ENCODE measurements around the gene VIM.

Gene VIM

GRCh38 chr10:17213646-17214349 lies 14.2 kb upstream of the VIM start:
- TF ChIP-seq, protein P1, sequence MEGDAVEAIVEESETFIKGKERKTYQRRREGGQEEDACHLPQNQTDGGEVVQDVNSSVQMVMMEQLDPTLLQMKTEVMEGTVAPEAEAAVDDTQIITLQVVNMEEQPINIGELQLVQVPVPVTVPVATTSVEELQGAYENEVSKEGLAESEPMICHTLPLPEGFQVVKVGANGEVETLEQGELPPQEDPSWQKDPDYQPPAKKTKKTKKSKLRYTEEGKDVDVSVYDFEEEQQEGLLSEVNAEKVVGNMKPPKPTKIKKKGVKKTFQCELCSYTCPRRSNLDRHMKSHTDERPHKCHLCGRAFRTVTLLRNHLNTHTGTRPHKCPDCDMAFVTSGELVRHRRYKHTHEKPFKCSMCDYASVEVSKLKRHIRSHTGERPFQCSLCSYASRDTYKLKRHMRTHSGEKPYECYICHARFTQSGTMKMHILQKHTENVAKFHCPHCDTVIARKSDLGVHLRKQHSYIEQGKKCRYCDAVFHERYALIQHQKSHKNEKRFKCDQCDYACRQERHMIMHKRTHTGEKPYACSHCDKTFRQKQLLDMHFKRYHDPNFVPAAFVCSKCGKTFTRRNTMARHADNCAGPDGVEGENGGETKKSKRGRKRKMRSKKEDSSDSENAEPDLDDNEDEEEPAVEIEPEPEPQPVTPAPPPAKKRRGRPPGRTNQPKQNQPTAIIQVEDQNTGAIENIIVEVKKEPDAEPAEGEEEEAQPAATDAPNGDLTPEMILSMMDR (conservative IDR thresholded peaks at IDR 0.05; ENCODE audit: low read depth): no peak
- ChIA-PET POLR2A (ENCODE audit: low non-redundant PET) (no interaction called here), CTCF (interaction anchor here (0.6 to 1.2 kb wide), 3 partner anchors 17 to 1975 kb away, joined by 3 to 5 read pairs (median 3); no protein-coding TSS in a partner anchor)
- H3K27ac ChIP-seq: no peak overlapping the region
- no peak for DNase-seq (ENCODE audit: low spot score)

GRCh38 chr10:17214526-17214925 lies 13.5 kb upstream of the VIM start:
- CTCF ChIA-PET: no interaction called here
- H3K27ac ChIP-seq: no peak overlapping the region
- no peak for DNase-seq (ENCODE audit: low spot score)
- TF ChIP-seq, protein P1 (conservative IDR thresholded peaks at IDR 0.05; ENCODE audit: low read depth): no peak
- POLR2A ChIA-PET (ENCODE audit: low non-redundant PET): no interaction called here

DNA sequence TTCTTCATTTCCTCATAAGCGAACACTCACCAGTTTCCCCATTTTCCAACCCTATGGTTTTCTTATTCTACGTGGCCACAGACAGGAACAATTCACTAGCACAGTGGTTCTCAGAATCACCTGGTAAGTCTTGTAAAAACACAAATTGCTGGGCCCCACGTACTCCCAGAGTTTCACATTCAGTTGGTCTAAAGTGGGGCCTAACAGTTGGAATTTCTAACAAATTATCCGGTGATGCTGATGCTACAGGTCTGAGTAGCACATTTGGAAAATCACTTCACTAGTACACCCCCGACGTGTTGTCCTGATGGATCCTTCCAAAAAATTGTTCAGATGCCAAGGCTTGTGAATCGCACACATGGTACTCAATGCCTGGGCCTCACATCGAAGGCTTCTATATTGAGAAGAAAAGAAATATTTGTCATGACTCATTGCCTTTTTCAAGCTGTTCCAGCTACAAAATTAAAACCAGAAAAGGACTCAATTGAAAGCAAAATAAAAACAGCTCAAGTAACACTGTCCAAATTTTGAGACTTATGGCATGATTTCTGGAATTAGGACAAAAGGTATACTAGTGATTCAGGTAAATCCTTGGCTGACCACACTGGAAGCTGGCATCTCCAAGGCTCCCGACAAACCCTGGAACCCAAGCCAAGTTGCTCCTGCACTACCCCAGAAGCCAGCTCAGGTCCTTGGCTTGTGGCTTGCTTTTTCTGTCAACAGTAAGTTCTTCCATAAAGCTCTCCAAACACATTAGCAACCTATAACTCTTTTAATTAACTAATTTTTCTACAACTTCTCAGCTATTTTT lies 12.9 kb upstream of the VIM start:
- ChIA-PET POLR2A (ENCODE audit: low non-redundant PET) (no interaction called here), CTCF (interaction anchor here (0.6 kb wide), 1 partner anchor 14 kb away, joined by 3 read pairs; no protein-coding TSS in a partner anchor)
- peak overlapping the region; percentile 93 for H3K27ac ChIP-seq
- TF ChIP-seq, protein P1 (conservative IDR thresholded peaks at IDR 0.05; ENCODE audit: low read depth): no peak
- DNase-seq (ENCODE audit: low spot score): peak; percentile 60

- POLR2A ChIA-PET (ENCODE audit: low non-redundant PET): no interaction called here
- no peak for DNase-seq (ENCODE audit: low spot score)
- TF ChIP-seq, protein P1 (conservative IDR thresholded peaks at IDR 0.05; ENCODE audit: low read depth): no peak
- H3K27ac ChIP-seq: peak overlapping the region; percentile 93
- CTCF ChIA-PET: no interaction called here
Observed at GRCh38 chr10:17215782-17216122, 12.3 kb upstream of the VIM start.

DNA sequence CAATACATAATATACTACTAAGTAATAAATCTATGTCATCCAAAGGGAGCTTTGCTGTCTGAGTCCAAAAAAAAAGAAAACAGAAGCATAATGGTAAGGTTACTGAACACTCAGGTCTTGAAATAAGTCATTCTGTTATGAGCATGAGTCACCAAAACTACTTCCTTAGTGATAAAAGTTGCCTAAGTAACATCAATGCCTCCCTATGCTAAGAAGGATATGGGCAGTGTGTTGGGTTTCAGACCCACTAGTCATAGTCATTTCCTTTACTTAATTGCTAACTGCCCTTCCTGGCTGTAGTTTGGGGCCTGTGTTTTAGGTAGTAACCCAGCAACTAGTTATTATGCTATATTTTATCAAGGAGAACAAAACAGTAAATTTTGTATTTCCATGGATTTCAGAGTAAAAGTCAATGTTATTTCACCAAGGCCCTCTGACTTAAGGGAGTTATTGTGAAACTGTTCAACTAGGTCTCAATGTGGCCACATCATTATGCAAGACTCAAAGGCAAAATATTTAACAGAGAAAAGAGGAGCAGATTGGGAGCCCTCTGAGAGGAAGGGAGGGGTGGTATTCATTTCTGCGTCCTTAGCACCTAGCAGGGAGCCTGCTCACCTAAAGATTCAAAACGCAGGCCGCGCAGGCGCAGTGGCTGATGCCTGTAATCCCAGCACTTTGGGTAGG lies 11.7 kb upstream of the VIM start:
- peak overlapping the region; percentile 98 for H3K27ac ChIP-seq
- DNase-seq (ENCODE audit: low spot score): peak; percentile 88
- TF ChIP-seq, protein P1 (conservative IDR thresholded peaks at IDR 0.05; ENCODE audit: low read depth): no peak
- ChIA-PET CTCF (no interaction called here), POLR2A (ENCODE audit: low non-redundant PET) (no interaction called here)

- no peak for DNase-seq (ENCODE audit: low spot score)
- TF ChIP-seq, protein P1 (conservative IDR thresholded peaks at IDR 0.05; ENCODE audit: low read depth): no peak
- ChIA-PET CTCF (no interaction called here), POLR2A (ENCODE audit: low non-redundant PET) (no interaction called here)
- peak overlapping the region; percentile 98 for H3K27ac ChIP-seq
Observed at GRCh38 chr10:17216901-17217395, 11.1 kb upstream of the VIM start.
